HepG2 (cell line): Measurements from ENCODE around the gene TSPAN32.

Source experiments
- EZH2 ChIP-seq: conservative IDR thresholded peaks from 2 replicates; pipeline ENCODE4 v1.6.1; 2012; ENCODE audit warnings: mild to moderate bottlenecking, low read depth, low read length, moderate library complexity
- FOXJ3 ChIP-seq: sonication (generic); formaldehyde crosslinking; IDR thresholded peaks from 2 replicates; pipeline ENCODE4 v1.4.0; 2020; ENCODE audit warnings: missing genetic modification reagents, mild to moderate bottlenecking, borderline replicate concordance
- HOMEZ ChIP-seq: IDR thresholded peaks from 2 replicates; pipeline ENCODE4 v1.6.1; 2016; ENCODE audit warnings: low read depth
- PHF8 ChIP-seq: sonication (generic); formaldehyde crosslinking; IDR thresholded peaks from 2 replicates; pipeline ENCODE4 v1.5.0; 2020; ENCODE audit warnings: missing genetic modification reagents
- RAD51 ChIP-seq: fragments of 450-650 bp; IDR thresholded peaks from 2 replicates; pipeline ENCODE4 v1.6.1; 2016; ENCODE audit warnings: borderline replicate concordance
- SPEN ChIP-seq: sonication (generic); formaldehyde crosslinking; IDR thresholded peaks from 2 replicates; pipeline ENCODE4 v1.5.1; 2020; ENCODE audit warnings: low read depth, mild to moderate bottlenecking, missing genetic modification reagents
- TAF1 ChIP-seq: sonication (generic); formaldehyde crosslinking; IDR thresholded peaks from 2 replicates; pipeline ENCODE4 v1.4.0; 2020; ENCODE audit warnings: missing genetic modification reagents
- TCF7L2 ChIP-seq: IDR thresholded peaks from 2 replicates; pipeline ENCODE4 v1.6.1; 2011; ENCODE audit warnings: mild to moderate bottlenecking, low read depth, low read length, moderate library complexity
- ZNF501 ChIP-seq: sonication (generic); formaldehyde crosslinking; IDR thresholded peaks from 2 replicates; pipeline ENCODE4 v1.5.1; 2020; ENCODE audit warnings: mild to moderate bottlenecking, moderate library complexity, missing genetic modification reagents
- TF ChIP-seq, protein P1 (sequence below): sonication (generic); formaldehyde crosslinking; IDR thresholded peaks from 2 replicates; pipeline ENCODE4 v1.4.0; 2020; ENCODE audit warnings: missing genetic modification reagents
- TF ChIP-seq, protein P2 (sequence below): sonication (generic); formaldehyde crosslinking; IDR thresholded peaks from 2 replicates; pipeline ENCODE4 v1.5.0; 2020; ENCODE audit warnings: mild to moderate bottlenecking, missing genetic modification reagents, moderate library complexity

DNA sequence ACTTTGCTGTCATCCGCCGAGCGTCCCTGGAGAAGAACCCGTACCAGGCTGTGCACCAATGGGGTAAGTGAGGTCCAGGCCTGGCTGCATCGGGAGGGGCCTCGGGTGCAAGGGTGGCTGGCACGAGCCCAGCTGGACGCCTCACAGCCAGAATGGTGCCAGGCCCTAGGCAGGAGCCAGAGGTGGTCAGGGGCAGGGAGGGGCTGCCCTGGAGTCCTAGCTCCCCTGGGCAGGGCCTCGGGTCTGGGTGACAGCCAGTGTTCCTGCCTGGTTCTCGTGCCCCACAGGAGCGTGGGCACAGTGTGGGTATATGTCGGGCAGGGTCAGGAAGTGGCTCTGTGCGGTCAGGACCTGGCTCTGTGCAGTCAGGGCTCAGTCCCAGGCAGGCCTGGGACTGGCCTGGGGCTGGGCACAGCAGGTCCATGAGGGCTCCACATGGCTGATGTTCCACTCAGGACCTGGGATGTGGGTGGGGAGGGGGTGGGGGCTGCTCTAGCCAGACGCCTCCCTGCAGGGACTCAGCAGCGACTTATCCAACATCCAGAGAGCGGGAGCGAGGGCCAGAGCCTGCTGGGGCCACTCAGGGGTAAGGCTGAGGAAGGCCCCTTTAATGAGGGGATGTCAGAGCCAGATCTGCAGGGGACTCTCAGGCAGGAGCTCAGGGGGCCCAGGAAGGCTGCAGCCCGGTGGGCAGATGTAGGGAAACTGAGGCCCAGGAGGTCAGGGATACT lies 1.2 kb downstream of the TSPAN32 start:
- TF ChIP-seq SPEN (no peak), HOMEZ (CRISPR knock-in tag) (no peak), ZNF501 (CRISPR knock-in tag) (no peak), FOXJ3 (CRISPR knock-in tag) (no peak), PHF8 (CRISPR knock-in tag) (no peak), TCF7L2 (no peak), TAF1 (no peak), EZH2 (no peak), RAD51 (no peak)
- TF ChIP-seq, protein P1, sequence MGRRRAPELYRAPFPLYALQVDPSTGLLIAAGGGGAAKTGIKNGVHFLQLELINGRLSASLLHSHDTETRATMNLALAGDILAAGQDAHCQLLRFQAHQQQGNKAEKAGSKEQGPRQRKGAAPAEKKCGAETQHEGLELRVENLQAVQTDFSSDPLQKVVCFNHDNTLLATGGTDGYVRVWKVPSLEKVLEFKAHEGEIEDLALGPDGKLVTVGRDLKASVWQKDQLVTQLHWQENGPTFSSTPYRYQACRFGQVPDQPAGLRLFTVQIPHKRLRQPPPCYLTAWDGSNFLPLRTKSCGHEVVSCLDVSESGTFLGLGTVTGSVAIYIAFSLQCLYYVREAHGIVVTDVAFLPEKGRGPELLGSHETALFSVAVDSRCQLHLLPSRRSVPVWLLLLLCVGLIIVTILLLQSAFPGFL (CRISPR knock-in tag), result no peak
- TF ChIP-seq, protein P2, sequence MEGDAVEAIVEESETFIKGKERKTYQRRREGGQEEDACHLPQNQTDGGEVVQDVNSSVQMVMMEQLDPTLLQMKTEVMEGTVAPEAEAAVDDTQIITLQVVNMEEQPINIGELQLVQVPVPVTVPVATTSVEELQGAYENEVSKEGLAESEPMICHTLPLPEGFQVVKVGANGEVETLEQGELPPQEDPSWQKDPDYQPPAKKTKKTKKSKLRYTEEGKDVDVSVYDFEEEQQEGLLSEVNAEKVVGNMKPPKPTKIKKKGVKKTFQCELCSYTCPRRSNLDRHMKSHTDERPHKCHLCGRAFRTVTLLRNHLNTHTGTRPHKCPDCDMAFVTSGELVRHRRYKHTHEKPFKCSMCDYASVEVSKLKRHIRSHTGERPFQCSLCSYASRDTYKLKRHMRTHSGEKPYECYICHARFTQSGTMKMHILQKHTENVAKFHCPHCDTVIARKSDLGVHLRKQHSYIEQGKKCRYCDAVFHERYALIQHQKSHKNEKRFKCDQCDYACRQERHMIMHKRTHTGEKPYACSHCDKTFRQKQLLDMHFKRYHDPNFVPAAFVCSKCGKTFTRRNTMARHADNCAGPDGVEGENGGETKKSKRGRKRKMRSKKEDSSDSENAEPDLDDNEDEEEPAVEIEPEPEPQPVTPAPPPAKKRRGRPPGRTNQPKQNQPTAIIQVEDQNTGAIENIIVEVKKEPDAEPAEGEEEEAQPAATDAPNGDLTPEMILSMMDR (CRISPR knock-in tag), result no peak
